HPDE6-E6E7 (cell line): ENCODE measurements around the gene RHBDD3.
A peak's percentile ranks its signal among the peaks of the same experiment; 100 is the strongest.
"Not testable (repeated sequence)": the region's sequence is repeated elsewhere in the genome, so short reads cannot be mapped to it uniquely, and the experiment has no call there.

Experiments used
- DNase-seq: peaks from one replicate; pipeline ENCODE4 v3.0.0; 2011; ENCODE audit warnings: missing footprints; ENCODE audit errors: extremely low spot score

The RHBDD3 gene

DNA sequence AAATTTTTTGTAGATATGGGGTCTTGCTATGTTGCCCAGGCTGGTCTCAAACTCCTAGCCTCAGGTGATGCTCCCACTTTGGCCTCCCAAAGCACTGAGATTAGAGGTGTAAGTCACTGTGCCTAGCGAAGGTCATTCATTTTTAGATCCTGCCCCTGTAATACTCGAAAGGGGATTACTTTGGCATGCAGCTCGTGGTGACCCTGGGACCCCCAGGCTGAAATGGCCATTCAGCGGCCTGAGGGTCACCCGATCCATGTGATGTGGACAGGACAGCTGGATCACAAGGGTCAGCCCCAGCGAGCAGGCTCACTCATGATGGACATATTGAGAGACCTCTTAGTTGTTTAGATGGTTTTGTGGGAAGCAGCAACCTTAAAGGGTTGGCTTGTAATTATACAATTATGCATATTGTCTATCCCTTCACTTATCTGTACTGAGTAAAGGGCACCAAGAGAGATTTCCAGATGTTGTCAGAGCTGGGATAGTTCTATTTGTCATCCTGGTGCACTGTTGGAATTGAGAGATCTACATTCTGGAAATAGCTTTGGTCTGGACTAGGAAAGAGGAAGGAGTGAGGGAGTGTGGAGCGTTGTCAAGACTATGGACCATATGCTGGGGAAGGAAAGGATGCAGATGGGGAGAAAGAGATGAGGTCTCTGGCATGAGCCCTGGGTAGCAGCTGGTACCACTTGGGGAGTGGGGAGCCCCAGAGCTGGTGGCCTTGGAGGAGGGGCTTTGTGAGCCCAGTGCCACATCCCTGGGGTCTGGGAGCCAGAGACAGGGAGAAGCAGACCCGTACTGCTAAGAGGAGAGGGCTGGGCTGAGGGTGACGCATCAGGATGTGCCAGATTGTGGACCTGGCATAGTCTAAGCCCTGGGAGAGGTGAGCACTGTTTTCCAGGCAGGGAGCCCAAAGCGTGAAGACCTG, 15.5 kb downstream of the RHBDD3 start:
- DNase-seq: no peak

DNA sequence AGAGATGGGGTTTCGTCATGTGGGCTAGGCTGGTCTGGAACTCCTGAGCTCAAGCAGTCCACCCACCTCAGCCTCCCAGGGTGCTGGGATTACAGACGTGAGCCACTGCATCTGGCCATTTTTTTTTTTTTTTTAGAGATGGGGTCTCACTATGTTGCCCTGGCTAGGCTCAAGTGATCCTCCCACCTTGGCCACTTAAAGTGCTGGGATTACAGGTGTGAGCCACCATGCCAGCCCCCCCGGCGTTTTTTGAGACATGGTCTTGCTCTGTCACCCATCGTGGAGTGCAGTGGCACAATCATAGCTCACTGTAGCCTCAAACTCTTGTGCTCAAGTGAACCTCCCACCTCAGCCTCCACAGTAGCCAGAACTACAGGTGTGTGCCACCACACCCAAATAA, 16.5 kb downstream of the RHBDD3 start:
- DNase-seq: no peak

DNA sequence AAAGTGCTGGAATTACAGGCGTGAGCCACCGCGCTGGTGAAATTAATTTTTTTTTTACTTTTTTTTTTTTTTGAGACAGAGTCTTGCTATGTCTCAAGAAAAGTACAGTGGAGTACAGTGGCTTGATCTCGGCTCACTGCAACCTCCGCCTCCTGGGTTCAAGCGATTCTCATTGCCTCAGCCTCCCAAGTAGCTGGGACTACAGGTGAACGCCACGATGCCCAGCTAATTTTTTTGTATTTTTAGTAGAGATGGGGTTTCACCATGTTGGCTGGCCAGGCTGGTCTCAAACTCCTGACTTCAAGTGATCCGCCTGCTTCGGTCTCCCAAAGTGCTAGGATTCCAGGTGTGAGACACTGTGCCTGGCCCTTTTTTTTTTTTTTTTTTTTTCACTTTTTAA, 19.9 kb downstream of the RHBDD3 start:
- DNase-seq: not testable (repeated sequence)

DNA sequence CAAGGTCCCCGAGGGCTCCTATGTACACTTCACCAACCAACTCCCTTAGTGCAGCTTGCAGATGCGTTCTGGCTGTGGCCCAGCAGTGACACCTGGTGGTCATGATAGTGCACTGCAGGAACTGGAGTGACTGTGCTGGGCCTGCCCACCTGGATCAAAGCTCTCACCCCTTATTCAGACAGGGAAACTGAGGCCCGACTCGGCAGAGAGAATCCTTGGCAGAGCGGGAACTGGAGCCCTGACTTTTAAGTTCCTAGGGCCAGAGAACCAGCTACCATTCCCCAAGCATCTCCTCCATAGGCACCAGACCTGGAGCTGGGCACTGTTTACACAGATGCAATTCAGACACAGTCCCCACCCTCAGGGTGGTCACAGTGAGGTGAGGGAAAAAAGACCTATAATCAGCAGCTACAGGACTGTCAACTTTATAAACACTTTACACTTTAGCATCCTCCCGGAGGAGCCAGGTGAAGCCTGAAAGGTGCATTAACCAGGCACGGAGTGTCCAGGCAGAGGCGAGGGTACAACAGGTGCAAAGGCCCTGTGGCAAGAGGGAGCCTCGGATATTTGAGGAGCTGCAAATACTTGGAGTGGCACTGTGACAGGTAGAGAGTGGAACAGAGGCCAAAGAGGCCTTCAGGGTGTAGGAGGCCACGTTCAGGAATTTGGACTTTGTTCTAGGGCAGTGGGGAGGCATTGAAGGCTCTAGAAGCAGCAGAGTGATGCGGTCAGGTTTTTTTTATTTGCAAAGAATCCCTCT, 22.0 kb downstream of the RHBDD3 start:
- DNase-seq: peak; percentile 64

DNA sequence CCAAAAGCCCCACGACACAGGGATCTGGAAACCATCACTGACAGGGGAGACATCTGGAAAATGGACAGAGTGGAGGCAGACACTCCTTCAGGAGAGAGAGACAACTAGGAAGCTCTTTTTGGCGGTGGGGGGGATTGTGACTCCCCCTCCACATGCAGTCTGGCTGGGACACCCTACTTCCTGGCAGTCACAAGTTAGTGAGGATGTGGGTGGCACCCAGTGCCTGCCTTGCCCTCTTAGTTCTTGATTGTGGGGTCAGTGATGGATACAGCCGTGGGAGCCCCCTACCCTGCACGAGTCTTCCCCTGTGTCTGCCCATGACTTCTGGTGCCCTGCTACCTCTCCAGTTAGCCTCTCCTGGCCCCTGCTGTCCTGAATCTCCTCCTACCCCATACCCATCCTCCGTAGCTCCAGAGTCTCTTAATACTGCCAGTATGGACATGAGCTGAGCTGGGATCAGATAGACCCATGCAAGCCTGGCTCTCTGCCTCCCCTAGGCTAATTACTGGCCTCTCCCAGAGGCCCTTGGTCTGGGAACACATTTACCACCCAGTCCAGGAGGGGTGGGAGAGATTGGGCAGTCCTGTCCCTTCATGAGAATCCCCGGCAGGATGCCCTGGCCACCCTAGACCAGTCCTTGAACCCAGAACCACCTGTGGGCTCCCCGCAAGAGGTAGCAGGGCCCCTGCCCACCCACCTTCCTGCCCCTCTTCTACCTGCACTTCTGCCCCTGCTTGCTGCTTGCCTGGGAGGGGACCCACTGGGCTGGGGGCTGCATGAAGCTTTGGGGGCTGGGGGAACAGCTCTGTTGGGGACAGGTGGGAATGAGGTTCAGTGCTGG, 22.8 kb downstream of the RHBDD3 start:
- no peak for DNase-seq

DNA sequence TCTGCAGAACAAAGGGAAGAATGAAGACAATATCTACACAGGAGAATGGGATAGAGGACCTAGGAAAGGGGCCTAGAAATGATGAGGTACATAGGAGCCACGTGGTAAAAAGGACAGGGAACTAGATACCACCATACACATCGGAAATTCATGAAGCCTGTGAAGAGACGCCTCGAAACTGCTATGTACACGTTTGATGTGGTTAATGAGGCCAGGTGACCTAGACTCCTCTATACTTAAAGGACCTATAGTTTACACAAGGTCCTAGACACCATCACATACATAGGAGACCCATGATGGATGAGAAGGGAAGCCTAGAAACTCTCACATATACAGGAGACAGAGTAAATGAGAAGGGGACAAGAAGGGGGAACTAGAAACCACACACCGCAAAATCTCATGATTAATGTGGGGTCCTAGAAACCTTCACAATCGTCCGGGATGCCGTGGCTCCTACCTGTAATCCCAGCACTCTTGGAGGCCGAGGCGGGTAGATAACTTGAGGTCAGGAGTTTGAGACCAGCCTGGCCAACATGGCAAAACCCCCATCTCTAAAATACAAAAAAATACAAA, 23.8 kb downstream of the RHBDD3 start:
- DNase-seq: no peak

DNA sequence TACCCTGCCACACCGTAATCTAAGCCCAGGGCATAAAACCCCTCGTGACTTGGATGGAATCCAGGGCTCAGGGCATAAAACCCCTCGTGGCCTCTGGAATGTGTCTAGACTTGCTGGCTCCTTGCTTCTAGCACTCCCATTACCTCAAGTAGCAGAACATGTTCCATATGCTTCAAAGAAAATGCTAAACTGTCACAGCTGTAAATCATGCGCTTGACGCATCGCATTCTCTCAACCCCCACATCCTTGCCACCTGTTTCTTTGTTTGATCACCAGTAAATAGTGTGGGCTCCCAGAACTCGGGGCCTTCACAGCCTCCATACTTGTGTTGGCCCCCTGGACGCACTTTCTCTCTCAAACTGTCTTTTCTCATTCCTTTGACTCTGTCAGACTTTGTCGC, 27.3 kb downstream of the RHBDD3 start:
- not testable (repeated sequence) for DNase-seq

DNA sequence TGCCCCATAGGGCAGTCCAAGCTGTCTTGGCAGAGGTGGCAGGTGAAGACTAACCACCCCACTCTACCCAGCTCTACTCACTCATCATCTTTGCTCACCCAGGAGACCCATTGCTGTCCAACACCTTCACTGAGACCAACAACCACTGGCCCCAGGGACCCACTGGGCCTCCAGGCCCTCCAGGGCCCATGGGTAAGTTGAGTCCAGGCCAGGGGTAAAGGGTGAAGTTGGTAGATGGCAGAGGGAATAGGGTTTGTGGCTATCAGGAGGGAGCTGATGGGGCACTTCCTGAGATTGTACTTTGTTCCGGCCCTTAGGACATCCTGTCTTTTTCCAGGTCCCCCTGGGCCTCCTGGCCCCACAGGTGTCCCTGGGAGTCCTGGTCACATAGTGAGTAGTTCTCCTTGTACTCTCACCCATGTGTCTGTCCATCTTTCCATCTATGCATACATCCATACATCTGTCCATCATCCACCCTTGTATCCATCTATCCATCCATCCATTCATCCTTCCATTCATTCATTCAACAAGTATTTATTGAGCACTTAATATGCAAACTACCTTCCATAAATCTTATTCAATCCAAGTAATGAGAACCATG, 34.4 kb downstream of the RHBDD3 start:
- no peak for DNase-seq

DNA sequence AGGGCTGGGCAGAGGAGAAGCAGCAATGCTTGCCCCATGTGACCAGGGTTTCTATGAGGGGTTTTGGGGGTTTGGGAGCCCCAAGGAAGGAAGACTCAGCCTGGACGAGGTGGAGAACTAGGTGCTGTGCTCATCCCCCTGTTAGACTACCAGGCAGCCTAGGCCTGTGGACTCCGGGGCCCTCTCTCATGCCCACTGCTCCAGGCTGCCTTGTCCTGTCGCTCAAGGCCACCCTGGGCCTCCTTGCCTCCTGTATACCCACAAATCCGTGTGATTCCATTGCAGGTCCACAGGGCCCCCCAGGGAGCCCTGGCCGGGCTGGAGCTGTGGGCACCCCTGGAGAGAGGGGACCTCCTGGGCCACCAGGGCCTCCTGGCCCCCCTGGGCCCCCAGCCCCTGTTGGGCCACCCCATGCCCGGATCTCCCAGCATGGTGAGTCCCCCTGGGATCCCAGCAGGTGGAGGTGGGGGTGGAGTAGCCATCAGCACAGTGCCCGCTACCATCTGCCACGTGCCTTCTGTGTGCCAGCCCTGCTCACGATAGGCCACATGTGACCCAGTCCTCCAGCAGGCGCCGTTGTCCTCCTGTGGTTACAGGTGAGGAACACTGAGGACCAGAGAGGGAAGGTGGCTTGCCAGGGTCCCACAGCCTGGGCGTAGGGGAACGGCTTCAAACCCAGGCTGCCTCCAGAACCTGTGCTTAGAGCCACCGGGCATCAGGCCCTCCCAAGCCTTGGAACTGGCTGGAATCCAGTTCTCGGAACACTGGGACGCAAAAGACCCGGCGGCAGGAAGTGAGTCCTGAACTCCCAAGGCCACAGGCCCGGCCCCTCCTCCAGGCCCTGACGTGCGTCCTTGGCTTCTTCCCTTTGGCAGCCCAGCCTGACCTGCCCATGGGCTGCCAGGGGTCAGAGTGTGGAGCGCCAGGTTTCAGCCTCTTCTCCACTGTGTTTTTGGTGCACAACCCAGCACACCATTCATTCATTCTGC, 35.5 kb downstream of the RHBDD3 start:
- no peak for DNase-seq

DNA sequence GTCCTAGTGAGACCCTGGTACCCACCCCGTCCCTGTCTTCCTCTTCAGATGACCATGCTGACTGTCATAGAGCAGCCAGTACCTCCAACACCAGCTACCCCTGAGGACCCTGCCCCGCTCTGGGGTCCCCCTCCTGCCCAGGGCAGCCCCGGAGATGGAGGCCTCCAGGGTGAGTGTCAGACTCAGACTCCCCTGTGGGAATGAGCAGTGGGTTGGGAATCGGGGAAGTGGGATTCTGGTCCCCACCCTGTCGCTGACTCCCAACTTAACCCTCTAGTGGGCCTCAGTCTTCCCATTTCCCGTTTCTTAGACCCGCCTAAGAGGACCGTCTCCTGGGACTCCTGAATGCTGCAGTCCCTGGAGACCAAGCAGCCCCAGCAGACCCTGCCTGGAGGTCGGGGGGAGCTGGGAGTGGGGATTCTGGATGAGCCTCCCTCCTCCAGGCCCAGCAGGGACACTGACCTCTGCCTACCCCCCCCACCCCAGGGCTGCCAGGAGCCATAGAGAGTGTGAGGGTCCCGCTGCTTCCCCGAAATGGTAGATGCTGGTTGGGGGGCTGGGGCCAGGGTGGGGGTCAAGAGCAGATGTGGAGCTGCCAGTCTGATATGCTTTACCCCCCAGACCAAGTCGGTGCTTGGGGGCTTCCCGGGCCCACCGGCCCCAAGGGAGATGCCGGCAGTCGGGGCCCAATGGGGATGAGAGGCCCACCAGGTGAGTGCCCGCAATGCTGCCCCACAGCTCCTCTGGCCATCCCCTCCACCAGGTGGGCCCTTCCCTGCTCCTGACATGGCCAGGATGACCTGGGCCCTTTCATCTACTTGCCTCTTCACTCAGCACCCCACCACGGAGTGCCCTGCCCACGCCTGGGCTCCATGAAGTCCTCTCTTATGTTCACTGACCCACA, 36.6 kb downstream of the RHBDD3 start:
- no peak for DNase-seq

DNA sequence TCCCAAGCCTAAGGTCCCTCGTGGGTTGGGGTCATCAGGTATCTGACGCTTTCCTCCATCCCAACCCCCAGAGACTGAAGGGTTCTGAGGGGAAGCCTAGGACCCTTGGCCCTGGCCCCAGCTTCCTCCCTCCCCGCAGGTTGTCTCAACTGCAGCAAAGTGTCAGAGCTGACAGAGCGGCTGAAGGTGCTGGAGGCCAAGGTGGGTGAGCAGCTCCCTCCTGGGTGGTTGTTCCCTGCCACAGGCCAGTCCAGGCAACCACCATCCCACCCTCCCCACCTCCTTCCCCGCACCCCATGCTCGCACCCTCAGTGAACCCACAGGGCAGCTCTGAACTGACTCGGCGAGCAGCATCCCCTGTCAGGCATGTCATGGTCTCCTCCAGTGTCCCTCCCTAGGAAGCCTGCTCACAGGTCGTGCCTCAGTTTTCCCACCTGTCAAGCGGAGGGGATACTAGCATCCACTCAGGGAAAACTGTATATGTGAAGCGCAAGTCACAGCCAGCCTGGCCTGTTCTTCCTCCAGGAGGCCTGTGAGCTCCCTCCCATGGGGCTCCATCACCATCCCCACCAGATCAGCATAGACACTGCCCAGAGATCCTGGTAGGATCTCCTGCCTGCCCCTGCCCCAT, 41.3 kb downstream of the RHBDD3 start:
- DNase-seq: no peak

DNA sequence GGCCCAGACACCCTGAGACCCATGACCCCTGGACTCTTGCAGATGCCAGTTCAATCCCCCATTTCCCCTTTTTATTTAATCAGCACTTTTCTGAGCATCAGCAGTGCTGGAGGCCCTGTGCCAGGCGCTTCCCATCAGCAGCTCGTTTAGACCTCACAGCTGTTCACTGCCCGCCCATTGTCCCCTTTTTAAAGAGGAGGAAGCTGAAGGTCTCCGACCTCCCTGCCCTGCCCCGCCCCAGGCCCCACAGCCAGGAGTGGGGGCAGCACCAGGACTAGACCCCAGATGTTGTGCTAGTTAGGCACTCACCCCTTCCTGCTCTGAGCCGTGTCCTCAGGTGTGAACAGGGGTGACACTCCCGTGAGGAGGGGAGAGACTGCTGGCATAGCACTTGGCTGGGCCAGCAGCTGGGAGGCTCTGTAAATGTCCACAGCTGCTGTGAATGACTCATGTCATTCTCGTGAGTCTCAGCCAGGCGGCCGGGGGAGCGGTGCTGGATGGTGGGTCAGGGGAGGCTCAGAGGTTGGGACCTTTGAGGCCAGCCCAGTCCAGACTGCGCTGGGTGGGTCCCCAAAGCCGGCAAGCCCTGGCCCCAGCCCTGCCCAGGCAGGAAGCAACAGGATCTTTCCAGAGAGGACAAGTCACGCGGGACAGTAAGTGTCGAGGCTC, 42.2 kb downstream of the RHBDD3 start:
- no peak for DNase-seq

DNA sequence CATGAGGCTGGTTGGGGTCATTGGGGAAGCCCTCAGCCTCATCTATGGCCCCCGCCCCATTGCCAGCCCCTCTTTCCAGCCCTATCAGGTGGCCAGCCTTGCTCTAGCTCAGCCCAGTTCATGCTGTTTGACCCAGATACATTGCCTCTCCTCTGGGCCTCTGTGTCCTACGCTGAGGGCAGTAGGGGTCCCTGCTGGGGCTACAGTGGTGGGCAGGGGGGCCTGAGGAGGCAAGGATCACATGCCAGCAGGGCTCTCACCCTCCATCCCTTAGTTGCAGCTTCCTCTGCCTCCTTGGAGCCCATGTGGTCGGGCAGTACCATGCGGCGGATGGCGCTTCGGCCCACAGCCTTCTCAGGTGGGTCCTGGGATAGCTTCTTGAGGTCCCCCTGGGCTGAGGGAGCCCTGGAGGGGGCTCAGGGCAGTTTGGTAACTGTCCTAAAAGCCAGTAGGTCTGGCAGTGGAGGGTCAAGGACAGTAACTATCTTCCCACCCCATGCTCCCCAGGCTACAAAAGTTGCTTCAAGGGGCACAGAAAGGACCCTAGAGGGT, 42.8 kb downstream of the RHBDD3 start:
- DNase-seq: no peak

DNA sequence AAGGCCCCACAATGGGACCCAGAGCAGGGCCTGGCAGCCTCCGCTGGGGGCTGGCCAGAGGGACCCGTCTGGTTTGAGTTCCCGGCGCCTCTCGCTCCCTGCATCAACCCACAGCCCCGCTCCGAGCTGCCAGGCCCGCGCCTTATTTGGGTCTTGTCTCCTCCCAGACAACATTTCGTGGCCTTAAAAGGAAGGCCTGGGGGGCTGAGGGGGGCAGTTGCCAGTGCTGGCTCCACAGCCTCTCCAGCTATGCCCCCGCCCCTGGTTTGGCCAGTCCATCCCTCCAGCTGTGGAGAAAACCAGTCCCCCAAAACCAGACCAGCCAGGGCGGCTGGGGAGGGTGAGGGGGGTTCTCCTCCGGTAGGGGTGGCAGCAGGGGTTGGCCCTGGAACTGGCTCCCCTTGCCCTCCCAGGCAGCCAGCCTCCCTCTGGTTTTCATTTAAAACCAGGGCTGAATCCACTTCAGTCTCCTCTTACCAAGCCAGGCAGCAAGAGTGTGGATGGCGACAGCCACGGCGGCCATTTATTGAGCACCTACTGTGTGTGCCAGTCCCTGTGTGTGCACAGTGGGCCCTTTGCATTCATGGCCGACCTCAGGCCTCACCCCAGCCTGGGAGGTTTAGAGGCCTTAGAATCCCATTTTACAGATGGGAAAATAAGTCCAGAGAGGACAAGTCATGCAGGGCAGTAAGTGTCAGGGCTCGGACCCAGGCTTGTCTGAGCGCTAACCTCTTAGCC, 43.5 kb downstream of the RHBDD3 start:
- no peak for DNase-seq

DNA sequence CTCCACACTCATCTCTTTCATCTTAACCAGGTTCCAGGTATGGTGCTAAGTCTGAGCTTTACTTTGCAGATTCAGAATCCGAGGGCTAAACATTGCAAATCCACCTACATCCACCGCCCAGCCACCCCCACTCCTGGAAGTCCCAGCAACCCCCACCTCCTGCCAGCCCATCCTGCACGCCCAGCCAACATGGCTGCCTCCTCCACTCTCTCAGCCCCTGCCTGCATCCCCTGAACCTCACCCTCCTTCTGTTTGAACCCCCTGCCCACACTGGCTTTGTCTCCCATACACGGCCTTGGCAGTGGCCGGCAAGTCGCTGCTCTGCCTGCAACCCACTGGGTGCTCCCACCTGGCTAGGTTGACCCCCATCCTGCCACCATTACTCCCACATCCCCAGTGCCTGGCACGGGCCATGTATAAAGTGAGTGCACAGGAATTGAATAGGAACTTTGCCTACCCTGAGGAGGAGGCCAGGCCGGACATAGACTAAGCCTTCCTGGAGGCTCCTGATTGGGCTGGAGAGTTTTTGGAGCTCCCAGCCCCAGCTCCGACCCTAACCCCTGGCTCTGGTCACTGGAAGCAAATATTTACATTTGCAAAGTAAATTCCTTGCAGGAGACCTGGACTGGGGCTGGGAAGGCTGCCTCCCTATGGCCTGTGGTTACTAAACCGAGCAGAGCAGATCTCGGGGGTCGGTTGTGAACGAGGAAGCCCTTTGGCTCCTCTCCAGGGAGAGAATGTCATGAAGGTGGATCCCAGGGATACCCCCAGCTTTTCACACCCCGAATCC, 47.7 kb downstream of the RHBDD3 start:
- DNase-seq: no peak

DNA sequence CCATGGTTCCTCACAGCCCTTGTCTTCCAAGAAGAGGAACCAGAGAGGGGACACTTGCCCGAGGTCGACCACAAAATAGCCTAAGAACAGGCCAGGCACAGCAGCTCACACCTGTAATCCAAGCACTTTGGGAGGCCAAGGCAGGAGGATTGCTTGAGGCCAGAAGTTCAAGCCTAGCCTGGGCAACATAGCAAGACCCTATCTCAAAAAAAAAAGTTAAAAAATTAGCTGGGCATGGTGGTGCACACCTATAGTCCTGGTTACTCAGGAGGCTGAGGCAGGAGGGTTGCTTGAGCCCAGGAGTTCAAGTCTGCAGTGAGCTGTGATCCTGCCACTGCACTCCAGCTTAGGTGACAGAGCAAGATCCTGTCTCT, 48.4 kb downstream of the RHBDD3 start:
- DNase-seq: not testable (repeated sequence)
